SK-N-MC (cell line): ENCODE measurements around the gene AAR2.

ENCODE experiments used
- EZH2 ChIP-seq: fragments of 200-600 bp; sonication (generic); IDR thresholded peaks from one replicate; pipeline ENCODE4 v1.6.1; 2017; ENCODE audit warnings: antibody characterized with exemption
- FOXP2 ChIP-seq: optimal IDR thresholded peaks from 2 replicates; pipeline ENCODE3; 2011; ENCODE audit warnings: mild to moderate bottlenecking, moderate library complexity; ENCODE audit not compliant: insufficient read depth; ENCODE audit errors: extremely low read length, control extremely low read depth
- POLR2AphosphoS5 ChIP-seq: IDR thresholded peaks from 2 replicates; pipeline ENCODE4 v1.6.1; 2012; ENCODE audit warnings: mild to moderate bottlenecking, low read depth, low read length, borderline replicate concordance

GRCh38 chr20:36202891-36203338, 33.4 kb upstream of the AAR2 start:
- TF ChIP-seq POLR2AphosphoS5 = no peak
- no peak for TF ChIP-seq EZH2
- no peak for TF ChIP-seq FOXP2
